ENCODE data around the gene ZFP57. TPM values are rescaled to one million over a fixed set of nuclear protein-coding genes. Genes with fewer than 3 reads are reported as not detected.

Gene ZFP57
- total and polyA plus RNA-seq, 9 donors, result 0.08 to 1.1 TPM; not detected in 7

GRCh38 chr6:29723666-29724588 is 43.0 kb upstream of the ZFP57 start:
- Histone ChIP-seq H3K4me3 (ENCODE audit: low read length) (peak overlapping the region; percentile 66), H3K27me3 (ENCODE audit: control insufficient read depth, insufficient read depth, low read length) (peaks cover 45% of the 10 kb centered on the region), H3K9me3 (replicated peaks; ENCODE audit: control insufficient read depth, low read depth, low read length) (no peaks in the 10 kb centered on the region), H3K4me1 (ENCODE audit: control insufficient read depth, insufficient read depth, low read length) (peaks cover 17% of the 10 kb centered on the region), H3K27ac (ENCODE audit: low read length) (peak overlapping the region; percentile 62), H3K36me3 (ENCODE audit: control insufficient read depth, insufficient read depth, low read length) (no peaks in the 10 kb centered on the region)
- WGBS (ENCODE audit: insufficient coverage), result under 1% methylated on average over 62 of the region's 76 CpGs
- DNase-seq, result peak; percentile 20

GRCh38 chr6:29723262-29723665 is 42.3 kb upstream of the ZFP57 start, which contains the start of gene HLA-F:
Gene HLA-F, plus strand, starts transcription at chr6:29723434. Its CDS starts 30 bp downstream, at chr6:29723464.
- peak; percentile 89 for DNase-seq
- Histone ChIP-seq H3K36me3 (ENCODE audit: control insufficient read depth, insufficient read depth, low read length) (no peaks in the 10 kb centered on the region), H3K27ac (ENCODE audit: low read length) (peak within 1 kb of the TSS; percentile 62), H3K4me3 (ENCODE audit: low read length) (peak within 1 kb of the TSS; percentile 66), H3K27me3 (ENCODE audit: control insufficient read depth, insufficient read depth, low read length) (peaks cover 45% of the 10 kb centered on the region), H3K4me1 (ENCODE audit: control insufficient read depth, insufficient read depth, low read length) (peaks cover 17% of the 10 kb centered on the region), H3K9me3 (replicated peaks; ENCODE audit: control insufficient read depth, low read depth, low read length) (no peaks in the 10 kb centered on the region)
- WGBS (ENCODE audit: insufficient coverage), result under 1% methylated on average over 25 of the region's 26 CpGs

GRCh38 chr6:29720863-29721262 is 39.9 kb upstream of the ZFP57 start:
- no peak for DNase-seq
- peaks cover 52% of the 10 kb centered on the region for H3K27me3 ChIP-seq (ENCODE audit: control insufficient read depth, insufficient read depth, low read length)
- no peaks in the 10 kb centered on the region for H3K36me3 ChIP-seq (ENCODE audit: control insufficient read depth, insufficient read depth, low read length)
- WGBS (ENCODE audit: insufficient coverage), result no CpG with 5 or more reads among the region's 2 CpGs
- no peaks in the 10 kb centered on the region for H3K9me3 ChIP-seq (replicated peaks; ENCODE audit: control insufficient read depth, low read depth, low read length)
- H3K4me3 ChIP-seq (ENCODE audit: low read length), result no peak overlapping the region
- H3K27ac ChIP-seq (ENCODE audit: low read length), result no peak overlapping the region
- H3K4me1 ChIP-seq (ENCODE audit: control insufficient read depth, insufficient read depth, low read length), result peaks cover 17% of the 10 kb centered on the region

GRCh38 chr6:29710281-29710941 is 29.5 kb upstream of the ZFP57 start:
- no peak overlapping the region for H3K27ac ChIP-seq (ENCODE audit: low read length)
- WGBS (ENCODE audit: insufficient coverage), result 84% methylated on average over 4 of the region's 8 CpGs
- H3K9me3 ChIP-seq (replicated peaks; ENCODE audit: control insufficient read depth, low read depth, low read length), result no peaks in the 10 kb centered on the region
- H3K36me3 ChIP-seq (ENCODE audit: control insufficient read depth, insufficient read depth, low read length), result no peaks in the 10 kb centered on the region
- no peak for DNase-seq
- H3K4me3 ChIP-seq (ENCODE audit: low read length), result no peak overlapping the region
- no peaks in the 10 kb centered on the region for H3K4me1 ChIP-seq (ENCODE audit: control insufficient read depth, insufficient read depth, low read length)
- peaks cover 5% of the 10 kb centered on the region for H3K27me3 ChIP-seq (ENCODE audit: control insufficient read depth, insufficient read depth, low read length)

- Histone ChIP-seq H3K36me3 (ENCODE audit: control insufficient read depth, insufficient read depth, low read length) (no peaks in the 10 kb centered on the region), H3K4me1 (ENCODE audit: control insufficient read depth, insufficient read depth, low read length) (no peaks in the 10 kb centered on the region), H3K9me3 (replicated peaks; ENCODE audit: control insufficient read depth, low read depth, low read length) (no peaks in the 10 kb centered on the region), H3K27ac (ENCODE audit: low read length) (no peak overlapping the region), H3K27me3 (ENCODE audit: control insufficient read depth, insufficient read depth, low read length) (peaks cover 5% of the 10 kb centered on the region), H3K4me3 (ENCODE audit: low read length) (no peak overlapping the region)
- DNase-seq, result no peak
- 58% methylated on average over 3 of the region's 4 CpGs for WGBS (ENCODE audit: insufficient coverage)
Measured at GRCh38 chr6:29709188-29709587, 28.2 kb upstream of the ZFP57 start.

- Histone ChIP-seq H3K27me3 (ENCODE audit: control insufficient read depth, insufficient read depth, low read length) (peaks cover 8% of the 10 kb centered on the region), H3K4me3 (ENCODE audit: low read length) (no peak overlapping the region), H3K4me1 (ENCODE audit: control insufficient read depth, insufficient read depth, low read length) (no peaks in the 10 kb centered on the region), H3K27ac (ENCODE audit: low read length) (no peak overlapping the region), H3K36me3 (ENCODE audit: control insufficient read depth, insufficient read depth, low read length) (no peaks in the 10 kb centered on the region), H3K9me3 (replicated peaks; ENCODE audit: control insufficient read depth, low read depth, low read length) (no peaks in the 10 kb centered on the region)
- 69% methylated on average over 5 of the region's 11 CpGs for WGBS (ENCODE audit: insufficient coverage)
- no peak for DNase-seq
Measured at GRCh38 chr6:29708432-29709179, 27.7 kb upstream of the ZFP57 start.

GRCh38 chr6:29705389-29706231 is 24.7 kb upstream of the ZFP57 start:
- Histone ChIP-seq H3K4me3 (ENCODE audit: low read length) (no peak overlapping the region), H3K27me3 (ENCODE audit: control insufficient read depth, insufficient read depth, low read length) (peaks cover 10% of the 10 kb centered on the region), H3K9me3 (replicated peaks; ENCODE audit: control insufficient read depth, low read depth, low read length) (no peaks in the 10 kb centered on the region), H3K4me1 (ENCODE audit: control insufficient read depth, insufficient read depth, low read length) (no peaks in the 10 kb centered on the region), H3K27ac (ENCODE audit: low read length) (no peak overlapping the region), H3K36me3 (ENCODE audit: control insufficient read depth, insufficient read depth, low read length) (no peaks in the 10 kb centered on the region)
- 35% methylated on average over 4 of the region's 10 CpGs for WGBS (ENCODE audit: insufficient coverage)
- peak; percentile 51 for DNase-seq

- no peaks in the 10 kb centered on the region for H3K36me3 ChIP-seq (ENCODE audit: control insufficient read depth, insufficient read depth, low read length)
- no peaks in the 10 kb centered on the region for H3K9me3 ChIP-seq (replicated peaks; ENCODE audit: control insufficient read depth, low read depth, low read length)
- peak; percentile 40 for DNase-seq
- peaks cover 10% of the 10 kb centered on the region for H3K27me3 ChIP-seq (ENCODE audit: control insufficient read depth, insufficient read depth, low read length)
- no peaks in the 10 kb centered on the region for H3K4me1 ChIP-seq (ENCODE audit: control insufficient read depth, insufficient read depth, low read length)
- no peak overlapping the region for H3K27ac ChIP-seq (ENCODE audit: low read length)
- H3K4me3 ChIP-seq (ENCODE audit: low read length), result no peak overlapping the region
- 19% methylated on average over 16 of the region's 17 CpGs for WGBS (ENCODE audit: insufficient coverage)
Measured at GRCh38 chr6:29702519-29703103, 21.7 kb upstream of the ZFP57 start.
